H9 (cell line): ENCODE measurements around the gene NECTIN1. TPM values are rescaled to one million over a fixed set of nuclear protein-coding genes. Genes with fewer than 3 reads are reported as not detected.

Experiments used
- DNase-seq: peaks from one replicate; pipeline ENCODE4 v3.0.0-alpha.2; 2017
- H2AFZ ChIP-seq: one replicate; pipeline ENCODE4 v1.6.1; 2013; ENCODE audit warnings: mild to moderate bottlenecking, low read length, control low read depth, moderate library complexity
- H2AK5ac ChIP-seq: 2 replicates; pipeline ENCODE4 v1.6.1; 2013; ENCODE audit warnings: low read length, control low read depth, mixed read lengths; ENCODE audit not compliant: insufficient read length
- H2BK120ac ChIP-seq: one replicate; pipeline ENCODE4 v1.6.1; 2013; ENCODE audit warnings: low read depth, mild to moderate bottlenecking, low read length, control low read depth, inconsistent platforms; ENCODE audit not compliant: poor library complexity, severe bottlenecking
- H2BK12ac ChIP-seq: 2 replicates; pipeline ENCODE4 v1.6.1; 2013; ENCODE audit warnings: low read length, control low read depth, mixed read lengths, low read depth; ENCODE audit not compliant: insufficient read length
- H2BK15ac ChIP-seq: 2 replicates; pipeline ENCODE4 v1.6.1; 2013; ENCODE audit warnings: low read depth, low read length, control low read depth
- H2BK20ac ChIP-seq: one replicate; pipeline ENCODE4 v1.6.1; 2013; ENCODE audit warnings: low read depth, mild to moderate bottlenecking, low read length, control low read depth, inconsistent platforms; ENCODE audit not compliant: poor library complexity, severe bottlenecking
- H2BK5ac ChIP-seq: 2 replicates; pipeline ENCODE4 v1.6.1; 2013; ENCODE audit warnings: low read length, control low read depth, mixed read lengths; ENCODE audit not compliant: insufficient read length
- H3K14ac ChIP-seq: 2 replicates; pipeline ENCODE4 v1.6.1; 2013; ENCODE audit warnings: low read length, control low read depth; ENCODE audit not compliant: insufficient read depth
- H3K18ac ChIP-seq: 2 replicates; pipeline ENCODE4 v1.6.1; 2013; ENCODE audit warnings: low read depth, mild to moderate bottlenecking, mixed read lengths, low read length, control low read depth; ENCODE audit not compliant: insufficient read length
- H3K23ac ChIP-seq: 2 replicates; pipeline ENCODE4 v1.6.1; 2013; ENCODE audit warnings: low read length, control low read depth, mixed read lengths, low read depth; ENCODE audit not compliant: insufficient read length
- H3K23me2 ChIP-seq: 2 replicates; pipeline ENCODE4 v1.6.1; 2013; ENCODE audit warnings: low read depth, mild to moderate bottlenecking, mixed read lengths, low read length, control low read depth; ENCODE audit not compliant: insufficient read length, poor library complexity, severe bottlenecking
- H3K27ac ChIP-seq: 2 replicates; pipeline ENCODE4 v1.5.1; 2013; ENCODE audit warnings: low read length, control low read depth, mixed read lengths, low read depth; ENCODE audit not compliant: insufficient read length
- H3K27me3 ChIP-seq: 2 replicates; pipeline ENCODE4 v1.6.1; 2013; ENCODE audit warnings: low read length, control low read depth, inconsistent platforms; ENCODE audit not compliant: insufficient read depth
- H3K4ac ChIP-seq: 2 replicates; pipeline ENCODE4 v1.6.1; 2013; ENCODE audit warnings: low read depth, mild to moderate bottlenecking, control low read depth, inconsistent platforms, low read length, moderate library complexity
- H3K4me1 ChIP-seq: 2 replicates; pipeline ENCODE4 v1.6.1; 2013; ENCODE audit warnings: low read length, control low read depth, inconsistent platforms; ENCODE audit not compliant: insufficient read depth
- H3K4me2 ChIP-seq: 2 replicates; pipeline ENCODE4 v1.6.1; 2013; ENCODE audit warnings: low read length, control low read depth, mixed read lengths; ENCODE audit not compliant: insufficient read length, insufficient read depth
- H3K56ac ChIP-seq: 2 replicates; pipeline ENCODE4 v1.6.1; 2013; ENCODE audit warnings: low read depth, mild to moderate bottlenecking, mixed read lengths, low read length, control low read depth; ENCODE audit not compliant: insufficient read length
- H3K79me1 ChIP-seq: 2 replicates; pipeline ENCODE4 v1.6.1; 2013; ENCODE audit warnings: low read depth, mild to moderate bottlenecking, moderate library complexity, low read length, control low read depth, inconsistent platforms; ENCODE audit not compliant: insufficient read depth, poor library complexity, severe bottlenecking
- H3K79me2 ChIP-seq: 2 replicates; pipeline ENCODE4 v1.6.1; 2013; ENCODE audit warnings: low read length, control low read depth, inconsistent platforms; ENCODE audit not compliant: insufficient read depth
- H3K9ac ChIP-seq: 2 replicates; pipeline ENCODE4 v1.6.1; 2013; ENCODE audit warnings: low read length, control low read depth, mixed read lengths; ENCODE audit not compliant: insufficient read length; ENCODE audit errors: extremely low read depth
- H3K9me3 ChIP-seq: one replicate; pipeline ENCODE4 v1.6.1; 2013; ENCODE audit warnings: low read depth, low read length, inconsistent platforms; ENCODE audit not compliant: control insufficient read depth
- H3T11ph ChIP-seq: one replicate; pipeline ENCODE4 v1.6.1; 2013; ENCODE audit warnings: mild to moderate bottlenecking, low read length, control low read depth, inconsistent platforms
- H4K20me1 ChIP-seq: one replicate; pipeline ENCODE4 v1.6.1; 2013; ENCODE audit not compliant: control insufficient read depth, insufficient read length, insufficient read depth
- H4K5ac ChIP-seq: 2 replicates; pipeline ENCODE4 v1.6.1; 2013; ENCODE audit warnings: low read depth, mild to moderate bottlenecking, mixed read lengths, low read length, control low read depth; ENCODE audit not compliant: insufficient read length
- H4K8ac ChIP-seq: replicated peaks from 2 replicates; pipeline ENCODE4 v1.6.1; 2013; ENCODE audit warnings: low read length, control low read depth, mixed read lengths, low read depth; ENCODE audit not compliant: insufficient read length
- H4K91ac ChIP-seq: 2 replicates; pipeline ENCODE4 v1.6.1; 2013; ENCODE audit warnings: low read depth, mild to moderate bottlenecking, moderate library complexity, mixed read lengths, low read length, control low read depth; ENCODE audit not compliant: insufficient read length
- H3K27ac Mint-ChIP-seq, 3 experiments: 2 replicates in 2 of 3; 3 replicates in 1 of 3; pipeline ENCODE4 v1.8.0; 2020 to 2021; ENCODE audit warnings: mixed read lengths in 3 of 3, mild to moderate bottlenecking in 1 of 3, moderate library complexity in 1 of 3
- H3K27me3 Mint-ChIP-seq: 2 replicates; pipeline ENCODE4 v1.8.0; 2021; ENCODE audit warnings: low read depth, mild to moderate bottlenecking, moderate library complexity, mixed read lengths
- H3K36me3 Mint-ChIP-seq, 3 experiments: 2 replicates in 2 of 3; 3 replicates in 1 of 3; pipeline ENCODE4 v1.8.0; 2020 to 2021; ENCODE audit warnings: low read depth in 3 of 3, mixed read lengths in 3 of 3; ENCODE audit not compliant: insufficient read depth in 1 of 3
- H3K4me1 Mint-ChIP-seq, 2 experiments: 2 replicates each; pipeline ENCODE4 v1.8.0; 2020; ENCODE audit warnings: mixed read lengths in 2 of 2
- H3K4me3 Mint-ChIP-seq, 2 experiments: 2 replicates in 1 of 2; 3 replicates in 1 of 2; pipeline ENCODE4 v1.8.0; 2020 to 2021; ENCODE audit warnings: mild to moderate bottlenecking in 2 of 2, mixed read lengths in 2 of 2, moderate library complexity in 1 of 2
- H3K9me3 Mint-ChIP-seq, 2 experiments: 2 replicates in 1 of 2; 3 replicates in 1 of 2; pipeline ENCODE4 v1.8.0; 2020; ENCODE audit warnings: mild to moderate bottlenecking in 2 of 2, mixed read lengths in 2 of 2, moderate library complexity in 1 of 2
- CTCF ChIP-seq: fragments of 200-600 bp; sonication (generic); conservative IDR thresholded peaks from 3 replicates; pipeline ENCODE4 v1.8.0; 2021; ENCODE audit warnings: antibody characterized with exemption, mild to moderate bottlenecking
- WGBS: extraction: QIAGEN DNeasy Blood & Tissue Kit; methylation state at CpG from one replicate; pipeline ENCODE4 v1.1.7; 2013; ENCODE audit warnings: missing lambda C conversion rate, low lambda C conversion rate, mixed read lengths; ENCODE audit not compliant: insufficient read length; ENCODE audit errors: extremely low coverage; 5-methylcytosine and 5-hydroxymethylcytosine counted together
- total RNA-seq: library from RNA; stranded (reverse); gene quantifications from 2 replicates; pipeline ENCODE4 v1.2.1, GENCODE V29; 2021

NECTIN1 gene
- total RNA-seq, 1 experiment from 2014 or later, result 113 TPM

- H2AK5ac ChIP-seq, result no peak overlapping the region
- peaks cover 2% of the 10 kb centered on the region for H3K23me2 ChIP-seq
- Mint-ChIP-seq H3K4me3 (no peak overlapping the region), H3K4me1 (peaks cover 41 to 42% of the 10 kb centered on the region in 2 experiments), H3K9me3 (no peaks in the 10 kb centered on the region; a peak in 1 of 5 replicates), H3K36me3 (no peaks in the 10 kb centered on the region), H3K27me3 (peaks cover 82% of the 10 kb centered on the region), H3K27ac (no peak overlapping the region)
- H4K5ac ChIP-seq, result no peak overlapping the region
- no peaks in the 10 kb centered on the region for H3K79me2 ChIP-seq
- no peak overlapping the region for H4K91ac ChIP-seq
- no peak overlapping the region for H2BK15ac ChIP-seq
- H3K14ac ChIP-seq, result no peak overlapping the region
- no peak for TF ChIP-seq CTCF
- H3K4me2 ChIP-seq, result no peak overlapping the region
- no CpG with 5 or more reads among the region's 6 CpGs for WGBS
- H2BK20ac ChIP-seq, result no peak overlapping the region
- H4K8ac ChIP-seq, result no peak overlapping the region
- H3K56ac ChIP-seq, result no peak overlapping the region
- H4K20me1 ChIP-seq, result no peaks in the 10 kb centered on the region
- H2BK12ac ChIP-seq, result no peak overlapping the region
- no peak overlapping the region for H3K4ac ChIP-seq
- no peaks in the 10 kb centered on the region for H3K79me1 ChIP-seq
- H3K9me3 ChIP-seq, result no peaks in the 10 kb centered on the region
- no peak overlapping the region for H2BK120ac ChIP-seq
- peaks cover 2% of the 10 kb centered on the region; the same call in 1 of the 2 replicates for H3K27me3 ChIP-seq
- no peak for DNase-seq
- no peak overlapping the region for H3K27ac ChIP-seq
- H3K23ac ChIP-seq, result no peak overlapping the region
- H3K18ac ChIP-seq, result no peak overlapping the region
- H3K9ac ChIP-seq, result no peak overlapping the region
- H3K4me1 ChIP-seq, result no peaks in the 10 kb centered on the region
- no peak overlapping the region for H2BK5ac ChIP-seq
- H3T11ph ChIP-seq, result no peak overlapping the region
- H2AFZ ChIP-seq, result no peak overlapping the region
Measured at GRCh38 chr11:119608201-119608600, 120.8 kb downstream of the NECTIN1 start.
